Choroid plexus epithelial cell (primary cell): ENCODE measurements around the gene SLC6A1.

Experiments
- DNase-seq: peaks from one replicate; pipeline ENCODE4 v3.0.0-alpha.2; 2010; ENCODE audit warnings: low read depth
- H3K4me3 ChIP-seq: 2 replicates; pipeline ENCODE4 v1.5.1; 2011; ENCODE audit warnings: low read depth, mild to moderate bottlenecking, control low read depth, low read length, moderate library complexity
- TF ChIP-seq, protein P1 (sequence below): conservative IDR thresholded peaks from 2 replicates; pipeline ENCODE4 v1.5.1; 2011; ENCODE audit warnings: low read depth, mild to moderate bottlenecking, control low read depth, inconsistent platforms, low read length, moderate library complexity

SLC6A1 gene

DNA sequence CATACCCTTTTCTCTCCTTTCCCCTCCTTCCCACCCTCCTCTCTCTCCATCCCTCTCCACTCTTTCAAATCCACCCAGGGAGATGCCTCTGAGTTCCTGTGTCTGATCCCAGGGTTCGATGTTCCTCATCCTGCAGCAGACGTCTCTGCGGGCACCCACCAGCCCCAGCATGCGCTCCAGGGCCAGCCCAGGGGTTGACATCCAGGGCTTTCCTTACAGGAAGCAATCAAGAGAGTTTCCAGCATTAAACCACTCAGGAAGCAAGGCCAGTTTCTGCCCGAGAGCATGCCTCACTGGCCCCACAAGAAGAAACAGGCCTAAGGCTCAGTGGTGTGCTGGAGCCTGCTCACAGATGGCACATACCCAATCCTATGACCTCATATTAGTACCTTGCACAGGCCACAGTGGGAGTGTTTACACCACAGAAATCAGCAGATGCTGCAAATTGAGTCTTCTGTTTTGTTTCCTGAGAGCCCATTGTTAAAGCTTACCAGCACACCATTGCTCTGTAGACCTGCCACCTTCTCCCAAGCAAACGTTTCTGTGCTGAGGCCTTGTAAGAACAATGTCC, 13.2 kb downstream of the SLC6A1 start:
- peak; percentile 8 for DNase-seq
- TF ChIP-seq, protein P1, sequence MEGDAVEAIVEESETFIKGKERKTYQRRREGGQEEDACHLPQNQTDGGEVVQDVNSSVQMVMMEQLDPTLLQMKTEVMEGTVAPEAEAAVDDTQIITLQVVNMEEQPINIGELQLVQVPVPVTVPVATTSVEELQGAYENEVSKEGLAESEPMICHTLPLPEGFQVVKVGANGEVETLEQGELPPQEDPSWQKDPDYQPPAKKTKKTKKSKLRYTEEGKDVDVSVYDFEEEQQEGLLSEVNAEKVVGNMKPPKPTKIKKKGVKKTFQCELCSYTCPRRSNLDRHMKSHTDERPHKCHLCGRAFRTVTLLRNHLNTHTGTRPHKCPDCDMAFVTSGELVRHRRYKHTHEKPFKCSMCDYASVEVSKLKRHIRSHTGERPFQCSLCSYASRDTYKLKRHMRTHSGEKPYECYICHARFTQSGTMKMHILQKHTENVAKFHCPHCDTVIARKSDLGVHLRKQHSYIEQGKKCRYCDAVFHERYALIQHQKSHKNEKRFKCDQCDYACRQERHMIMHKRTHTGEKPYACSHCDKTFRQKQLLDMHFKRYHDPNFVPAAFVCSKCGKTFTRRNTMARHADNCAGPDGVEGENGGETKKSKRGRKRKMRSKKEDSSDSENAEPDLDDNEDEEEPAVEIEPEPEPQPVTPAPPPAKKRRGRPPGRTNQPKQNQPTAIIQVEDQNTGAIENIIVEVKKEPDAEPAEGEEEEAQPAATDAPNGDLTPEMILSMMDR, result no peak

DNA sequence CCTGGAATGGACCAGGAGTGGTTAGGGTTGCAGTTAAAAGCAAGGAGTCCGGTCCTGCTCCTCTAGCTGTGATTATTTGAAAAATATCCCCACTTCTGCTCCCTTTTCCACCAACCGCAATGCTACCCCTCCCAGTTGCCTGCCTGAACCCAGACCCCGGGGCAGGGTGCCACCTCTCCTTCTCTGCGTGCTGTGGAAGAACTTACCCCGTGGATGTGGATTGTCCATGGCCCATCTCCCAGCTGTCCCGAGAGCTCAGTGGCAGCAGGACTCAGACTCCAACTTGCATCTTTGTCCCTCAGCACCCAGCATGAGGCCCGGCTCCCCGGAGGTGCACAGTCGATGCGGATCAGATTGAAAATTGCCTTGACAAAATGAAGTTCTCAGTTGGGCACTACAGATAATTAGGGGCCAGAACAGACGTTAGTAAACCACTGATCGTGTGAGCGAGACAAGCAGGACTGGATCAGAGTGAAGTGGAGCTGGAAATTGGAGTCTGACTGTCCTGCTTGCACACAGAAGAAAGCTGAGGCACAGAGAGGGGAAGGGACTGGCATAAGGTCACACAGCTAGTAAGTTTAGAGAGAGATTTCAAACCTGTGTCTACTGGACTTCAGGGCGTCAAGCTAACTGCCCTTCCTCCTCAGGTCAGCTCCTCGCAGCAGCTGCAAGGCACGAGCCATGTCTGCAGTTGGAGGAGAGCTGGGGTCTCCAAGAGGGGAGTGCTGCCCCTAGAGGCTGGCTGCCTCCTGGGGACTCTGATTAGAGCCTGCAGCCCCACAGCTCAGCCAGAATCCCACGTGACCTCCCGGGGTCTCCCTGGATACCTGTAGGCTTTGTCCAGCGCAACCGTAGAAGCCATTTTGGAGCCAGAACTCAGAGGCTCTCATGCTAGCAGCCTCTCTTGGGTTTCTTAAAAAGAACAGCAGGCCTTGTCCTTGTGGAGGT, 14.7 kb downstream of the SLC6A1 start:
- no peak overlapping the region for H3K4me3 ChIP-seq
- TF ChIP-seq, protein P1, result no peak
- DNase-seq, result no peak

More for the DNA sequence above, 13.2 kb downstream of the SLC6A1 start:
- no peak overlapping the region for H3K4me3 ChIP-seq

DNA sequence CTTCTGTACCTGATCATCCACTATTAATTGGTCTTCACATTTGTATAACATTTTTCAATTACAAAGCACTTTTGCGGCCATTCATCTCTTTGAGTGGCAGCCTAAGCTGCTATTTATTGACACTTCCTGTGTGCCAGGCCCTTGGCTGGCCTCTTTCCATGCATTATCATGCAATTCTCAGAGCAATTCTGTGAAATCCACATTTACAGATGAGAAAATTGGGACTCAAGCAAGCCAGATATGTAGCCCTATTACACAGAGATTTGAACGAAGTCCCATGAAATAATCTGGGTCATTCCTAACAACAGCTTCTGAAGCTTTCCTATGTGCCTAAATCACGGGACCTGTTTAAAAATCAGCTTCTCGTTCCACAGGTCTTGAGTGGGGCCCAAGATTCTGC, 17.4 kb downstream of the SLC6A1 start:
- no peak for DNase-seq
- H3K4me3 ChIP-seq, result no peak overlapping the region
- TF ChIP-seq, protein P1, result no peak

DNA sequence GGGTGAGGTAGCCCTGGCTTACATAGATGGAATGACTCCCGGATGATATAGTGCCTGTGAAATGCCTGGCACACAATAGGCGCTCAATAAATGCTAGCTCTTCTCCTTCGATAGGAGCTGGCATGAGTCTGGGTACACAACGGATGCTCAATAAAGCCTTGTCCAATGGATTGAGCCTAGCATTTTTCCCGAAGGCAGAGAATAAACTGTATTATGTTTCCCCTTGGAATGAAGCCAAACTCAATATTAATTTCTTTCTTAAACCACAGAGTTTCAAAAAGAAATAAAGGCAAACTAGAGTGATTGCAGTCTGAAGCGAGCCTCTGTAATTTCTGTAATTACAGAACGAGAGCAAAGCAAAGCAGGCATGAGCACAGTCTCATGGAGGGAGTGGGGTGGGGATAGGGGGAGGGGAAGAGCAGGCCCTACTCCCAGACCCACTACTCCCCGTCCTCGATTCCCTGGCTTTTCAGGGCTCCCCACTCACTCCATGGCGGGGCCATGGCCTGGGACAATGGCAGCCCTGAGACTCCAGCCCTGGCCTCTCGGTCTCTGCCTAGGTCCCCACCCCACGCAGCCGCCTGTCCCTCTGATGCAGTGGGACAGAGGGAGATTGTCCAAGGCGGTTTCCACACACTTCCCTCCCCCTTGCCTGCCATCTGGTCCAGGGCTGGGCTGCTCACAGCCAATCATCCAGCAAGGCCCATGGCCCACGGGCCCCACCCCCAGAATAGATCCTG, 18.0 kb downstream of the SLC6A1 start:
- DNase-seq, result no peak
- TF ChIP-seq, protein P1, result no peak

DNA sequence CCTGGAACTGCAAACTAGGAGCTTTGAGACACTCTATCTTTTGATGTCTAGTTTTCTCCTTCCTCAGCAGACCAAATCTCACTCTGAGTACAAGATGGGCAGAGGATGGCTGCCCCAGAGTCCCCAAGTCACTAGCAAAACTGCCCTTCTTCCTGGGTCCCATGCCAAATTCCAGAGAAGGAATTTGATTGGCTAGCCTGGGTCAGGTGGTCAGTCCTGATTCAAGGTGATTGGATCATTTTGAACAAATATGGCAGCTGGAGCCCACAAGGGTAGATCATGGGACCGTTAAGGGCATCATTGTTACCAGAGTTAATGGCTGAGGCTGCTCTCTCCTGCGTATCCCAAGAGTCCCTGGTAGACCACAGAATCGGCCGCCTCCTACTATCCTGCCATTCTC, 21.7 kb downstream of the SLC6A1 start:
- no peak for DNase-seq
- TF ChIP-seq, protein P1, result no peak
- no peak overlapping the region for H3K4me3 ChIP-seq

More for the DNA sequence above, 18.0 kb downstream of the SLC6A1 start:
- H3K4me3 ChIP-seq, result no peak overlapping the region

DNA sequence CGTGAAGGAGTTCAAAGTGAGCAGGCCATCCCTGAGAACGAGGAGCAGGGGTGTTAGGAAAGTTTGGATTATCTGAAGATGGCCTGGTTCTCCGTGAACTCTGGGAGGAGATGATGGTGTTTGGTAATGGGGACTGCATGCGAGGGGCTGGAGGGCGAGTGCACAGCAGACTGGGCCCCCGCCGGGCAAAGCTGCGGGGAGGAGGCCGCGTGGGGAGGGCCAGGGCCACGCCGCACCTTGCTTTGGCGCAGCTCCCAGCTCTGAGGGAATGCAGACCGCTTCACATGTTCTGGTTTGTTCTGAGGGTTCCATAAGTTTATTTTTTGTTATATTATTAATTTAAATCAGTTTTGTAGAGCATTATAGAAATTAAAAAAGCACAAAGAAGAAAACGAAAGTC, 22.2 kb downstream of the SLC6A1 start:
- DNase-seq, result no peak
- H3K4me3 ChIP-seq, result no peak overlapping the region
- TF ChIP-seq, protein P1, result no peak
